K562 (cell line): ENCODE measurements around the gene POLR3GL. TPM values are rescaled to one million over a fixed set of nuclear protein-coding genes. Genes with fewer than 3 reads are reported as not detected.

Experiments
- HDAC1 ChIP-seq, 2 experiments: fragments of 450-650 bp; IDR thresholded peaks; 2 replicates each; pipeline ENCODE4 v1.6.1; 2016 to 2017; ENCODE audit warnings: inconsistent platforms in 1 of 2, mild to moderate bottlenecking in 1 of 2, moderate library complexity in 1 of 2
- MCM2 ChIP-seq: fragments of 450-650 bp; IDR thresholded peaks from 2 replicates; pipeline ENCODE4 v1.6.1; 2017; ENCODE audit warnings: low read depth, mild to moderate bottlenecking
- OTX1 ChIP-seq: fragments of 450-650 bp; formaldehyde crosslinking; IDR thresholded peaks from 2 replicates; pipeline ENCODE4 v1.4.0; 2022; ENCODE audit warnings: mild to moderate bottlenecking
- POLR2A ChIP-seq: fragments of 450-650 bp; conservative IDR thresholded peaks from 2 replicates; pipeline ENCODE4 v1.6.1; 2016
- POLR2B ChIP-seq: fragments of 450-650 bp; IDR thresholded peaks from 2 replicates; pipeline ENCODE4 v1.6.1; 2018; ENCODE audit warnings: low read depth; ENCODE audit not compliant: partially characterized antibody
- RFX7 ChIP-seq: fragments of 250-450 bp; sonication (Bioruptor Pico); IDR thresholded peaks from 2 replicates; pipeline ENCODE4 v1.5.1; 2021; ENCODE audit warnings: mild to moderate bottlenecking
- ZNF57 ChIP-seq: fragments of 450-650 bp; formaldehyde crosslinking; IDR thresholded peaks from 2 replicates; pipeline ENCODE4 v1.4.0; 2020; ENCODE audit warnings: mild to moderate bottlenecking, moderate library complexity
- polyA plus RNA-seq, 8 experiments: library from polyadenylated mRNA; depleted of rRNA in 4 of 8; stranded (reverse) in 5 of 8; unstranded in 3 of 8; fragments of >200 nt; fragmentation: Nextera tagmentation in 2 of 8; fragmentation: Illumina TruSeq in 1 of 8; extraction: Ambion mirVana in 2 of 8; extraction: Trizol in 1 of 8; gene quantifications; 2 replicates each; pipeline versions ENCODE4 v1.2.1 to v1.2.3, GENCODE V29; 2011 to 2014; ENCODE audit warnings: inconsistent platforms in 1 of 8, missing spikeins in 1 of 8
- total RNA-seq, 7 experiments: library from RNA; depleted of rRNA in 6 of 7; stranded (reverse); fragments of >200 nt in 6 of 7; fragmentation: Illumina TruSeq in 2 of 7; extraction: Trizol in 2 of 7; gene quantifications; 2 replicates each; pipeline versions ENCODE4 v1.2.1 to v1.2.3, GENCODE V29; 2011 to 2021; ENCODE audit warnings: low replicate concordance in 1 of 7
- TF ChIP-seq, protein P1 (sequence below), 2 experiments: fragments of 450-650 bp; IDR thresholded peaks; 2 replicates each; pipeline ENCODE4 v1.6.1; 2018; ENCODE audit warnings: mild to moderate bottlenecking in 2 of 2, low read depth in 1 of 2; ENCODE audit not compliant: partially characterized antibody in 2 of 2
- TF ChIP-seq, protein P2 (sequence below), 2 experiments: IDR thresholded peaks; 2 replicates each; pipeline ENCODE4 v1.6.1; 2012; ENCODE audit warnings: improper control_type of control experiment in 2 of 2, low read depth in 2 of 2, low read length in 2 of 2, borderline replicate concordance in 1 of 2
- TF ChIP-seq, protein P3 (sequence below): sonication (generic); formaldehyde crosslinking; IDR thresholded peaks from 2 replicates; pipeline ENCODE4 v1.8.0; 2022; ENCODE audit warnings: mild to moderate bottlenecking, missing genetic modification reagents

POLR3GL gene
- total and polyA plus RNA-seq, 9 of the 15 experiments (the other 6 are each of a cell fraction or from before 2014, with no cell fraction given), result 14.6 to 48.4 (median 38.2) TPM

DNA sequence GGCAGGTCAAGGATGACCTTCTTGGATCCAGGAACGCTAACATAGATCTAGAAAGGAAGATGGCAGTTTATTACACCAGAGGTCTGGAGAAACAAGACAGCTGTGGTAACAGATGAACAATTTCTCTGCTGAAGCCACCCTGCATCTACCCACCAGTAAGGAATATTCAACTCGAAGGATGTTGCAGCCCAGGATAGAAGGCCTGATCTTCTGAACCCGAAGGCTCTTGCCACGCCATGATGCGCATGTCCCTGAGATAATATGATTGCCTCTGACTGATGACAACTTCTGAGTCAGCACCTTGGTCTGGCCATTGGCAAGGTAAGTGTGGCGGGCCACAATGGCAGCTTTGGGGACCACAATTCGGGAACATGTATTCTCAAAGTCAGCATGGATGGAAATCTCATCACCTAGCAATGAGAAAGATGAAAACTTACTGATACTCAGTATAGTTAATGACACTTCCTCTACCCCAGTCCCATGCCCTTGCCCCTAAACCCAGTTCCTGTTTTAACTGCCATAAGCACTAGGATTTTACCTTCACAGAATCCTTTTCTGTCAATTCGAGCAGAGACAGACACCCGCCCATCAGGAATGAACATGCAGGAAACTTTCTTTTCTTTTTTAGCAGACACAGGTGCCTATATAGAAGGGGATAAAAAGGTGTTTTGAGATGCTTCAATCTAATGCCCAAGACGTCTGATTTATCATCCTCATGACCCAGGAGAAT is 30.1 kb downstream of the POLR3GL start (continued):
- 0 out of 2 replicates have a peak, but pooled peaks have one; percentile 48 for TF ChIP-seq RFX7 (CRISPR knock-in tag)
- TF ChIP-seq, protein P1, sequence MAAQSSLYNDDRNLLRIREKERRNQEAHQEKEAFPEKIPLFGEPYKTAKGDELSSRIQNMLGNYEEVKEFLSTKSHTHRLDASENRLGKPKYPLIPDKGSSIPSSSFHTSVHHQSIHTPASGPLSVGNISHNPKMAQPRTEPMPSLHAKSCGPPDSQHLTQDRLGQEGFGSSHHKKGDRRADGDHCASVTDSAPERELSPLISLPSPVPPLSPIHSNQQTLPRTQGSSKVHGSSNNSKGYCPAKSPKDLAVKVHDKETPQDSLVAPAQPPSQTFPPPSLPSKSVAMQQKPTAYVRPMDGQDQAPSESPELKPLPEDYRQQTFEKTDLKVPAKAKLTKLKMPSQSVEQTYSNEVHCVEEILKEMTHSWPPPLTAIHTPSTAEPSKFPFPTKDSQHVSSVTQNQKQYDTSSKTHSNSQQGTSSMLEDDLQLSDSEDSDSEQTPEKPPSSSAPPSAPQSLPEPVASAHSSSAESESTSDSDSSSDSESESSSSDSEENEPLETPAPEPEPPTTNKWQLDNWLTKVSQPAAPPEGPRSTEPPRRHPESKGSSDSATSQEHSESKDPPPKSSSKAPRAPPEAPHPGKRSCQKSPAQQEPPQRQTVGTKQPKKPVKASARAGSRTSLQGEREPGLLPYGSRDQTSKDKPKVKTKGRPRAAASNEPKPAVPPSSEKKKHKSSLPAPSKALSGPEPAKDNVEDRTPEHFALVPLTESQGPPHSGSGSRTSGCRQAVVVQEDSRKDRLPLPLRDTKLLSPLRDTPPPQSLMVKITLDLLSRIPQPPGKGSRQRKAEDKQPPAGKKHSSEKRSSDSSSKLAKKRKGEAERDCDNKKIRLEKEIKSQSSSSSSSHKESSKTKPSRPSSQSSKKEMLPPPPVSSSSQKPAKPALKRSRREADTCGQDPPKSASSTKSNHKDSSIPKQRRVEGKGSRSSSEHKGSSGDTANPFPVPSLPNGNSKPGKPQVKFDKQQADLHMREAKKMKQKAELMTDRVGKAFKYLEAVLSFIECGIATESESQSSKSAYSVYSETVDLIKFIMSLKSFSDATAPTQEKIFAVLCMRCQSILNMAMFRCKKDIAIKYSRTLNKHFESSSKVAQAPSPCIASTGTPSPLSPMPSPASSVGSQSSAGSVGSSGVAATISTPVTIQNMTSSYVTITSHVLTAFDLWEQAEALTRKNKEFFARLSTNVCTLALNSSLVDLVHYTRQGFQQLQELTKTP (IDR thresholded peaks at IDR 0.05; ENCODE audit: low read depth in 1 of 2, partially characterized antibody in 2 of 2), result peak; percentile 1 to 12
- peak in 1 of 2 experiments; percentile 64; a peak in 2 of 4 replicates for TF ChIP-seq HDAC1 (IDR thresholded peaks at IDR 0.05)
- TF ChIP-seq OTX1 (CRISPR knock-in tag), result peak; percentile 71; the same call in 1 of the 2 replicates
- TF ChIP-seq ZNF57 (CRISPR knock-in tag), result 0 out of 2 replicates have a peak, but pooled peaks have one; percentile 49
- peak; percentile 41 for TF ChIP-seq POLR2B
- TF ChIP-seq, protein P2, sequence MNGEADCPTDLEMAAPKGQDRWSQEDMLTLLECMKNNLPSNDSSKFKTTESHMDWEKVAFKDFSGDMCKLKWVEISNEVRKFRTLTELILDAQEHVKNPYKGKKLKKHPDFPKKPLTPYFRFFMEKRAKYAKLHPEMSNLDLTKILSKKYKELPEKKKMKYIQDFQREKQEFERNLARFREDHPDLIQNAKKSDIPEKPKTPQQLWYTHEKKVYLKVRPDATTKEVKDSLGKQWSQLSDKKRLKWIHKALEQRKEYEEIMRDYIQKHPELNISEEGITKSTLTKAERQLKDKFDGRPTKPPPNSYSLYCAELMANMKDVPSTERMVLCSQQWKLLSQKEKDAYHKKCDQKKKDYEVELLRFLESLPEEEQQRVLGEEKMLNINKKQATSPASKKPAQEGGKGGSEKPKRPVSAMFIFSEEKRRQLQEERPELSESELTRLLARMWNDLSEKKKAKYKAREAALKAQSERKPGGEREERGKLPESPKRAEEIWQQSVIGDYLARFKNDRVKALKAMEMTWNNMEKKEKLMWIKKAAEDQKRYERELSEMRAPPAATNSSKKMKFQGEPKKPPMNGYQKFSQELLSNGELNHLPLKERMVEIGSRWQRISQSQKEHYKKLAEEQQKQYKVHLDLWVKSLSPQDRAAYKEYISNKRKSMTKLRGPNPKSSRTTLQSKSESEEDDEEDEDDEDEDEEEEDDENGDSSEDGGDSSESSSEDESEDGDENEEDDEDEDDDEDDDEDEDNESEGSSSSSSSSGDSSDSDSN (IDR thresholded peaks at IDR 0.05; ENCODE audit: borderline replicate concordance in 1 of 2, low read depth in 2 of 2, low read length in 2 of 2), result 0 out of 4 replicates have a peak, but pooled peaks have one; percentile 25 to 45
- TF ChIP-seq, protein P3, sequence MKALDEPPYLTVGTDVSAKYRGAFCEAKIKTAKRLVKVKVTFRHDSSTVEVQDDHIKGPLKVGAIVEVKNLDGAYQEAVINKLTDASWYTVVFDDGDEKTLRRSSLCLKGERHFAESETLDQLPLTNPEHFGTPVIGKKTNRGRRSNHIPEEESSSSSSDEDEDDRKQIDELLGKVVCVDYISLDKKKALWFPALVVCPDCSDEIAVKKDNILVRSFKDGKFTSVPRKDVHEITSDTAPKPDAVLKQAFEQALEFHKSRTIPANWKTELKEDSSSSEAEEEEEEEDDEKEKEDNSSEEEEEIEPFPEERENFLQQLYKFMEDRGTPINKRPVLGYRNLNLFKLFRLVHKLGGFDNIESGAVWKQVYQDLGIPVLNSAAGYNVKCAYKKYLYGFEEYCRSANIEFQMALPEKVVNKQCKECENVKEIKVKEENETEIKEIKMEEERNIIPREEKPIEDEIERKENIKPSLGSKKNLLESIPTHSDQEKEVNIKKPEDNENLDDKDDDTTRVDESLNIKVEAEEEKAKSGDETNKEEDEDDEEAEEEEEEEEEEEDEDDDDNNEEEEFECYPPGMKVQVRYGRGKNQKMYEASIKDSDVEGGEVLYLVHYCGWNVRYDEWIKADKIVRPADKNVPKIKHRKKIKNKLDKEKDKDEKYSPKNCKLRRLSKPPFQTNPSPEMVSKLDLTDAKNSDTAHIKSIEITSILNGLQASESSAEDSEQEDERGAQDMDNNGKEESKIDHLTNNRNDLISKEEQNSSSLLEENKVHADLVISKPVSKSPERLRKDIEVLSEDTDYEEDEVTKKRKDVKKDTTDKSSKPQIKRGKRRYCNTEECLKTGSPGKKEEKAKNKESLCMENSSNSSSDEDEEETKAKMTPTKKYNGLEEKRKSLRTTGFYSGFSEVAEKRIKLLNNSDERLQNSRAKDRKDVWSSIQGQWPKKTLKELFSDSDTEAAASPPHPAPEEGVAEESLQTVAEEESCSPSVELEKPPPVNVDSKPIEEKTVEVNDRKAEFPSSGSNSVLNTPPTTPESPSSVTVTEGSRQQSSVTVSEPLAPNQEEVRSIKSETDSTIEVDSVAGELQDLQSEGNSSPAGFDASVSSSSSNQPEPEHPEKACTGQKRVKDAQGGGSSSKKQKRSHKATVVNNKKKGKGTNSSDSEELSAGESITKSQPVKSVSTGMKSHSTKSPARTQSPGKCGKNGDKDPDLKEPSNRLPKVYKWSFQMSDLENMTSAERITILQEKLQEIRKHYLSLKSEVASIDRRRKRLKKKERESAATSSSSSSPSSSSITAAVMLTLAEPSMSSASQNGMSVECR (CRISPR knock-in tag), result peak; percentile 60; the same call in 1 of the 2 replicates
- no peak for TF ChIP-seq MCM2
- TF ChIP-seq POLR2A, result peak; percentile 40
